Activated CD8-positive, alpha-beta memory T cell treated with anti-CD3 and anti-CD28 coated beads for 48 hours (primary cell): ENCODE results near the gene CDKAL1.

Source experiments
- DNase-seq, 3 experiments: peaks; one replicate each; pipeline ENCODE4 v3.0.0-alpha.2; 2020; ENCODE audit warnings: low read depth in 2 of 3, low spot score in 2 of 3

CDKAL1 gene

GRCh38 chr6:21131406-21131805 is 597.1 kb downstream of the CDKAL1 start:
- no peak for DNase-seq

GRCh38 chr6:21132446-21132845 is 598.2 kb downstream of the CDKAL1 start:
- no peak for DNase-seq

GRCh38 chr6:21132856-21133838 is 598.9 kb downstream of the CDKAL1 start:
- no peak for DNase-seq

- DNase-seq = no peak
Measured at GRCh38 chr6:21133901-21134300, 599.6 kb downstream of the CDKAL1 start.

GRCh38 chr6:21134356-21134755 is 600.1 kb downstream of the CDKAL1 start:
- no peak for DNase-seq

- DNase-seq = no peak
Measured at GRCh38 chr6:21135484-21136013, 601.3 kb downstream of the CDKAL1 start.

GRCh38 chr6:21137700-21138335 is 603.6 kb downstream of the CDKAL1 start:
- DNase-seq = no peak

- DNase-seq = no peak
Measured at GRCh38 chr6:21138336-21139069, 604.2 kb downstream of the CDKAL1 start.

GRCh38 chr6:21140966-21141365 is 606.7 kb downstream of the CDKAL1 start:
- no peak for DNase-seq

GRCh38 chr6:21141616-21142303 is 607.5 kb downstream of the CDKAL1 start:
- DNase-seq = no peak

- DNase-seq = no peak
Measured at GRCh38 chr6:21142741-21143140, 608.5 kb downstream of the CDKAL1 start.

GRCh38 chr6:21143645-21144044 is 609.4 kb downstream of the CDKAL1 start:
- no peak for DNase-seq

GRCh38 chr6:21144928-21145327 is 610.7 kb downstream of the CDKAL1 start:
- no peak for DNase-seq

GRCh38 chr6:21147995-21148394 is 613.7 kb downstream of the CDKAL1 start:
- DNase-seq = no peak

GRCh38 chr6:21149470-21149869 is 615.2 kb downstream of the CDKAL1 start:
- no peak for DNase-seq

- DNase-seq = no peak
Measured at GRCh38 chr6:21150667-21151066, 616.4 kb downstream of the CDKAL1 start.

GRCh38 chr6:21151119-21151518 is 616.9 kb downstream of the CDKAL1 start:
- DNase-seq = no peak

GRCh38 chr6:21151530-21151929 is 617.3 kb downstream of the CDKAL1 start:
- no peak for DNase-seq

GRCh38 chr6:21157186-21157929 is 623.1 kb downstream of the CDKAL1 start:
- DNase-seq = no peak

GRCh38 chr6:21158149-21158548 is 623.9 kb downstream of the CDKAL1 start:
- DNase-seq = no peak
